Thyroid gland (tissue), 4 donors: Measurements from ENCODE around the gene CPN2.

Source experiments
- POLR2A ChIP-seq, 2 donors: fragments of 450-650 bp; IDR thresholded peaks; one replicate each; pipeline ENCODE4 v1.6.1; 2017; ENCODE audit warnings: antibody characterized with exemption in 2 of 2, mild to moderate bottlenecking in 2 of 2, moderate library complexity in 1 of 2
- TF ChIP-seq, protein P1 (sequence below), 6 experiments: fragments of 200-600 bp in 3 of 6; fragments of 450-650 bp in 3 of 6; sonication (generic) in 3 of 6; IDR thresholded peaks; one replicate each; pipeline ENCODE4 v1.5.1; 2016 to 2019; ENCODE audit warnings: antibody characterized with exemption in 6 of 6, mild to moderate bottlenecking in 2 of 6, inconsistent platforms in 1 of 6, moderate library complexity in 1 of 6

GRCh38 chr3:194342861-194343560 is 8.1 kb downstream of the CPN2 start:
- TF ChIP-seq, protein P1, sequence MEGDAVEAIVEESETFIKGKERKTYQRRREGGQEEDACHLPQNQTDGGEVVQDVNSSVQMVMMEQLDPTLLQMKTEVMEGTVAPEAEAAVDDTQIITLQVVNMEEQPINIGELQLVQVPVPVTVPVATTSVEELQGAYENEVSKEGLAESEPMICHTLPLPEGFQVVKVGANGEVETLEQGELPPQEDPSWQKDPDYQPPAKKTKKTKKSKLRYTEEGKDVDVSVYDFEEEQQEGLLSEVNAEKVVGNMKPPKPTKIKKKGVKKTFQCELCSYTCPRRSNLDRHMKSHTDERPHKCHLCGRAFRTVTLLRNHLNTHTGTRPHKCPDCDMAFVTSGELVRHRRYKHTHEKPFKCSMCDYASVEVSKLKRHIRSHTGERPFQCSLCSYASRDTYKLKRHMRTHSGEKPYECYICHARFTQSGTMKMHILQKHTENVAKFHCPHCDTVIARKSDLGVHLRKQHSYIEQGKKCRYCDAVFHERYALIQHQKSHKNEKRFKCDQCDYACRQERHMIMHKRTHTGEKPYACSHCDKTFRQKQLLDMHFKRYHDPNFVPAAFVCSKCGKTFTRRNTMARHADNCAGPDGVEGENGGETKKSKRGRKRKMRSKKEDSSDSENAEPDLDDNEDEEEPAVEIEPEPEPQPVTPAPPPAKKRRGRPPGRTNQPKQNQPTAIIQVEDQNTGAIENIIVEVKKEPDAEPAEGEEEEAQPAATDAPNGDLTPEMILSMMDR (IDR thresholded peaks at IDR 0.05) = no peak
- TF ChIP-seq POLR2A (IDR thresholded peaks at IDR 0.05) = no peak
